Measurements from ENCODE around the gene ERN1. TPM values are rescaled to one million over a fixed set of nuclear protein-coding genes. Genes with fewer than 3 reads are reported as not detected.

The ERN1 gene
- total and polyA plus RNA-seq, 2 of the 13 experiments (the other 11 are each of a cell fraction or from before 2014, with no cell fraction given), result 6.0 to 12.7 TPM

GRCh38 chr17:64155751-64156544, 26.0 kb upstream of the ERN1 start (continued):
- TF ChIP-seq ZSCAN25 (CRISPR knock-in tag; IDR thresholded peaks at IDR 0.05), result 0 out of 2 replicates have a peak, but pooled peaks have one; percentile 47
- TF ChIP-seq, protein P1, sequence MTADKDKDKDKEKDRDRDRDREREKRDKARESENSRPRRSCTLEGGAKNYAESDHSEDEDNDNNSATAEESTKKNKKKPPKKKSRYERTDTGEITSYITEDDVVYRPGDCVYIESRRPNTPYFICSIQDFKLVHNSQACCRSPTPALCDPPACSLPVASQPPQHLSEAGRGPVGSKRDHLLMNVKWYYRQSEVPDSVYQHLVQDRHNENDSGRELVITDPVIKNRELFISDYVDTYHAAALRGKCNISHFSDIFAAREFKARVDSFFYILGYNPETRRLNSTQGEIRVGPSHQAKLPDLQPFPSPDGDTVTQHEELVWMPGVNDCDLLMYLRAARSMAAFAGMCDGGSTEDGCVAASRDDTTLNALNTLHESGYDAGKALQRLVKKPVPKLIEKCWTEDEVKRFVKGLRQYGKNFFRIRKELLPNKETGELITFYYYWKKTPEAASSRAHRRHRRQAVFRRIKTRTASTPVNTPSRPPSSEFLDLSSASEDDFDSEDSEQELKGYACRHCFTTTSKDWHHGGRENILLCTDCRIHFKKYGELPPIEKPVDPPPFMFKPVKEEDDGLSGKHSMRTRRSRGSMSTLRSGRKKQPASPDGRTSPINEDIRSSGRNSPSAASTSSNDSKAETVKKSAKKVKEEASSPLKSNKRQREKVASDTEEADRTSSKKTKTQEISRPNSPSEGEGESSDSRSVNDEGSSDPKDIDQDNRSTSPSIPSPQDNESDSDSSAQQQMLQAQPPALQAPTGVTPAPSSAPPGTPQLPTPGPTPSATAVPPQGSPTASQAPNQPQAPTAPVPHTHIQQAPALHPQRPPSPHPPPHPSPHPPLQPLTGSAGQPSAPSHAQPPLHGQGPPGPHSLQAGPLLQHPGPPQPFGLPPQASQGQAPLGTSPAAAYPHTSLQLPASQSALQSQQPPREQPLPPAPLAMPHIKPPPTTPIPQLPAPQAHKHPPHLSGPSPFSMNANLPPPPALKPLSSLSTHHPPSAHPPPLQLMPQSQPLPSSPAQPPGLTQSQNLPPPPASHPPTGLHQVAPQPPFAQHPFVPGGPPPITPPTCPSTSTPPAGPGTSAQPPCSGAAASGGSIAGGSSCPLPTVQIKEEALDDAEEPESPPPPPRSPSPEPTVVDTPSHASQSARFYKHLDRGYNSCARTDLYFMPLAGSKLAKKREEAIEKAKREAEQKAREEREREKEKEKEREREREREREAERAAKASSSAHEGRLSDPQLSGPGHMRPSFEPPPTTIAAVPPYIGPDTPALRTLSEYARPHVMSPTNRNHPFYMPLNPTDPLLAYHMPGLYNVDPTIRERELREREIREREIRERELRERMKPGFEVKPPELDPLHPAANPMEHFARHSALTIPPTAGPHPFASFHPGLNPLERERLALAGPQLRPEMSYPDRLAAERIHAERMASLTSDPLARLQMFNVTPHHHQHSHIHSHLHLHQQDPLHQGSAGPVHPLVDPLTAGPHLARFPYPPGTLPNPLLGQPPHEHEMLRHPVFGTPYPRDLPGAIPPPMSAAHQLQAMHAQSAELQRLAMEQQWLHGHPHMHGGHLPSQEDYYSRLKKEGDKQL (CRISPR knock-in tag; IDR thresholded peaks at IDR 0.05; ENCODE audit: low read depth), result no peak
- TF ChIP-seq HNRNPL (IDR thresholded peaks at IDR 0.05; ENCODE audit: low read depth, low read length), result peak; percentile 98
- no peak for TF ChIP-seq MATR3 (CRISPR knock-in tag; IDR thresholded peaks at IDR 0.05)
- TF ChIP-seq SMARCC2 (IDR thresholded peaks at IDR 0.05), result no peak
- TF ChIP-seq TRAFD1 (CRISPR knock-in tag; IDR thresholded peaks at IDR 0.05; ENCODE audit: borderline replicate concordance), result no peak
- TF ChIP-seq ZNF17 (CRISPR knock-in tag; IDR thresholded peaks at IDR 0.05), result 0 out of 2 replicates have a peak, but pooled peaks have one; percentile 59
- TF ChIP-seq FOXM1 (CRISPR knock-in tag; IDR thresholded peaks at IDR 0.05), result no peak
- peak; percentile 10; the same call in 1 of the 2 replicates for TF ChIP-seq ZNF460 (CRISPR knock-in tag; IDR thresholded peaks at IDR 0.05; ENCODE audit: borderline replicate concordance)
- TF ChIP-seq, protein P2, sequence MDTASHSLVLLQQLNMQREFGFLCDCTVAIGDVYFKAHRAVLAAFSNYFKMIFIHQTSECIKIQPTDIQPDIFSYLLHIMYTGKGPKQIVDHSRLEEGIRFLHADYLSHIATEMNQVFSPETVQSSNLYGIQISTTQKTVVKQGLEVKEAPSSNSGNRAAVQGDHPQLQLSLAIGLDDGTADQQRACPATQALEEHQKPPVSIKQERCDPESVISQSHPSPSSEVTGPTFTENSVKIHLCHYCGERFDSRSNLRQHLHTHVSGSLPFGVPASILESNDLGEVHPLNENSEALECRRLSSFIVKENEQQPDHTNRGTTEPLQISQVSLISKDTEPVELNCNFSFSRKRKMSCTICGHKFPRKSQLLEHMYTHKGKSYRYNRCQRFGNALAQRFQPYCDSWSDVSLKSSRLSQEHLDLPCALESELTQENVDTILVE (CRISPR knock-in tag; IDR thresholded peaks at IDR 0.05), result 0 out of 2 replicates have a peak, but pooled peaks have one; percentile 52
- 0 out of 2 replicates have a peak, but pooled peaks have one; percentile 76 for TF ChIP-seq RARG (CRISPR knock-in tag; IDR thresholded peaks at IDR 0.05; ENCODE audit: low read depth)
- peak; percentile 93 for TF ChIP-seq ZNF543 (CRISPR knock-in tag; IDR thresholded peaks at IDR 0.05)
- TF ChIP-seq ZNF468 (CRISPR knock-in tag; IDR thresholded peaks at IDR 0.05), result no peak
- no peak for TF ChIP-seq ZNF337 (CRISPR knock-in tag; IDR thresholded peaks at IDR 0.05; ENCODE audit: borderline replicate concordance, low read depth)
- peak; percentile 60; the same call in 1 of the 2 replicates for TF ChIP-seq KMT2B (CRISPR knock-in tag; IDR thresholded peaks at IDR 0.05)
- TF ChIP-seq MED1 (CRISPR knock-in tag; IDR thresholded peaks at IDR 0.05), result peak; percentile 87
- no peak for TF ChIP-seq PAX8 (CRISPR knock-in tag; IDR thresholded peaks at IDR 0.05; ENCODE audit: borderline replicate concordance)
- TF ChIP-seq MEIS2 (CRISPR knock-in tag; IDR thresholded peaks at IDR 0.05), result no peak
- no peak for TF ChIP-seq LCORL (IDR thresholded peaks at IDR 0.05)
- TF ChIP-seq LCORL (CRISPR knock-in tag; IDR thresholded peaks at IDR 0.05), result peak; percentile 97
- no peak for TF ChIP-seq ZNF605 (CRISPR knock-in tag; IDR thresholded peaks at IDR 0.05)
- peak; percentile 73; the same call in 1 of the 2 replicates for TF ChIP-seq KDM2A (CRISPR knock-in tag; IDR thresholded peaks at IDR 0.05; ENCODE audit: borderline replicate concordance, low read depth)
- TF ChIP-seq ZBTB3 (CRISPR knock-in tag; IDR thresholded peaks at IDR 0.05; ENCODE audit: borderline replicate concordance, low read depth), result peak; percentile 91

Data from HepG2 (cell line).